HepG2 (cell line): ENCODE data around the gene ACD. TPM values are rescaled to one million over a fixed set of nuclear protein-coding genes. Genes with fewer than 3 reads are reported as not detected.

Source experiments
- ATAC-seq: fragments of 200-7000 bp; cut with Tn5 transposase; 3 replicates; pipeline ENCODE4 v1.9.1; 2020; ENCODE audit warnings: mild to moderate bottlenecking, moderate library complexity
- BruUV-seq: library from RNA; stranded (reverse); fragments of 400-500 nt; replicated peaks from 2 replicates; lab custom pipeline; 2021; lab: Mats Ljungman, UMichigan
- CTCF ChIA-PET: fragments of 300-600 bp; formaldehyde crosslinking; extraction: SDS; loops from one replicate; lab custom pipeline; 2021; ENCODE audit warnings: low total read pairs, inconsistent platforms, low intra/inter-chr PET ratio; lab: Yijun Ruan, JAX
- POLR2A ChIA-PET: fragments of 350-600 bp; sonication (Branson Sonifier 250); formaldehyde crosslinking; loops from one replicate; lab custom pipeline; 2020; ENCODE audit warnings: antibody characterized with exemption, inconsistent platforms; lab: Yijun Ruan, JAX
- DNase-seq: peaks from one replicate; pipeline ENCODE4 v3.0.0-alpha.2; 2015; ENCODE audit warnings: low spot score
- FAIRE-seq: peaks from 3 replicates; lab custom pipeline; 2011; peaks lifted over from hg19 to GRCh38; lab: Jason Lieb, UNC
- H2AFZ ChIP-seq: one replicate; pipeline ENCODE4 v1.6.1; 2011; ENCODE audit warnings: low read length, inconsistent platforms
- H3K27ac ChIP-seq: fragments of 300-600 bp; 3 replicates; pipeline ENCODE4 v1.8.0; 2011; ENCODE audit warnings: mixed run types, mild to moderate bottlenecking, mixed read lengths, low read length, inconsistent platforms; ENCODE audit not compliant: insufficient read depth; ENCODE audit errors: extremely low read length
- H3K27me3 ChIP-seq, 2 experiments: fragments of 200-600 bp in 1 of 2; 2 replicates in 1 of 2; 3 replicates in 1 of 2; pipeline versions ENCODE4 v1.6.0 to v1.8.0; 2011; ENCODE audit warnings: low read length in 2 of 2, mild to moderate bottlenecking in 2 of 2, moderate library complexity in 2 of 2, inconsistent platforms in 1 of 2; ENCODE audit not compliant: insufficient read depth in 2 of 2, control insufficient read depth in 1 of 2
- H3K36me3 ChIP-seq, 2 experiments: fragments of 200-600 bp in 1 of 2; replicated peaks in 1 of 2; 2 replicates in 1 of 2; 3 replicates in 1 of 2; pipeline versions ENCODE4 v1.5.1 to v1.8.0; 2011; ENCODE audit warnings: low read length in 2 of 2, inconsistent platforms in 1 of 2; ENCODE audit not compliant: insufficient read depth in 2 of 2, control insufficient read depth in 1 of 2
- H3K4me1 ChIP-seq: 2 replicates; pipeline ENCODE4 v1.5.1; 2012; ENCODE audit warnings: low read length, inconsistent platforms; ENCODE audit not compliant: insufficient read depth
- H3K4me2 ChIP-seq: 2 replicates; pipeline ENCODE4 v1.6.0; 2011; ENCODE audit warnings: low read depth, low read length, inconsistent platforms
- H3K4me3 ChIP-seq, 3 experiments: fragments of 200-600 bp in 1 of 3; sonication (generic), shearing (Covaris generic) in 1 of 3; replicated peaks in 1 of 3; 2 replicates each; pipeline ENCODE4 v1.5.1; 2011 to 2016; ENCODE audit warnings: low read length in 3 of 3, inconsistent platforms in 2 of 3, low read depth in 2 of 3, mild to moderate bottlenecking in 2 of 3, control low read depth in 1 of 3, mixed read lengths in 1 of 3; ENCODE audit not compliant: insufficient read depth in 1 of 3
- H3K79me2 ChIP-seq: one replicate; pipeline ENCODE4 v1.6.1; 2011; ENCODE audit warnings: low read length, inconsistent platforms; ENCODE audit not compliant: insufficient read depth
- H3K9ac ChIP-seq: 2 replicates; pipeline ENCODE4 v1.6.0; 2011; ENCODE audit warnings: mild to moderate bottlenecking, low read depth, low read length, inconsistent platforms; ENCODE audit not compliant: insufficient read depth
- H3K9me3 ChIP-seq: 2 replicates; pipeline ENCODE4 v1.5.1; 2012; ENCODE audit warnings: mild to moderate bottlenecking, low read length
- H4K20me1 ChIP-seq: 2 replicates; pipeline ENCODE4 v1.6.0; 2011; ENCODE audit warnings: inconsistent platforms, mild to moderate bottlenecking, low read length, moderate library complexity; ENCODE audit not compliant: insufficient read depth
- ARID3A ChIP-seq: IDR thresholded peaks from 2 replicates; pipeline ENCODE4 v1.6.1; 2012; ENCODE audit warnings: low read depth, low read length, improper control_type of control experiment
- FOSL1 ChIP-seq: sonication (generic); formaldehyde crosslinking; IDR thresholded peaks from 2 replicates; pipeline ENCODE4 v1.9.0; 2021; ENCODE audit warnings: missing genetic modification reagents, borderline replicate concordance
- HDAC6 ChIP-seq: fragments of 200-600 bp; sonication (generic); IDR thresholded peaks from 2 replicates; pipeline ENCODE4 v1.7.0; 2017; ENCODE audit warnings: mild to moderate bottlenecking, antibody characterized with exemption, low read length, low read depth
- HOXA5 ChIP-seq: sonication (generic); formaldehyde crosslinking; IDR thresholded peaks from 2 replicates; pipeline ENCODE4 v1.4.0; 2020; ENCODE audit warnings: missing genetic modification reagents
- MEIS2 ChIP-seq: sonication (generic); formaldehyde crosslinking; IDR thresholded peaks from 2 replicates; pipeline ENCODE4 v1.9.0; 2021; ENCODE audit warnings: mild to moderate bottlenecking, missing genetic modification reagents
- PHF21A ChIP-seq: sonication (generic); formaldehyde crosslinking; IDR thresholded peaks from 2 replicates; pipeline ENCODE4 v1.5.0; 2020; ENCODE audit warnings: mild to moderate bottlenecking, missing genetic modification reagents
- ZBTB8A ChIP-seq: sonication (generic); formaldehyde crosslinking; IDR thresholded peaks from 2 replicates; pipeline ENCODE4 v1.4.0; 2020; ENCODE audit warnings: mild to moderate bottlenecking, low read depth, missing genetic modification reagents, borderline replicate concordance
- ZFP82 ChIP-seq: sonication (generic); formaldehyde crosslinking; IDR thresholded peaks from 2 replicates; pipeline ENCODE4 v1.5.1; 2020; ENCODE audit warnings: mild to moderate bottlenecking, missing genetic modification reagents, borderline replicate concordance
- ZMYM4 ChIP-seq: sonication (generic); formaldehyde crosslinking; IDR thresholded peaks from 2 replicates; pipeline ENCODE4 v1.8.1; 2023; ENCODE audit warnings: mild to moderate bottlenecking, missing genetic modification reagents
- ZNF136 ChIP-seq: sonication (generic); formaldehyde crosslinking; IDR thresholded peaks from 2 replicates; pipeline ENCODE4 v1.8.1; 2022; ENCODE audit warnings: low read depth, mild to moderate bottlenecking, moderate library complexity, missing genetic modification reagents
- ZNF501 ChIP-seq: sonication (generic); formaldehyde crosslinking; IDR thresholded peaks from 2 replicates; pipeline ENCODE4 v1.5.1; 2020; ENCODE audit warnings: mild to moderate bottlenecking, moderate library complexity, missing genetic modification reagents
- ZNF839 ChIP-seq: sonication (generic); formaldehyde crosslinking; IDR thresholded peaks from 2 replicates; pipeline ENCODE4 v1.4.0; 2020; ENCODE audit warnings: missing genetic modification reagents, mild to moderate bottlenecking, borderline replicate concordance
- ZSCAN9 ChIP-seq: IDR thresholded peaks from 2 replicates; pipeline ENCODE4 v1.6.1; 2016; ENCODE audit warnings: borderline replicate concordance
- WGBS: methylation state at CpG from one replicate; pipeline ENCODE4 v1.1.6; 2017; ENCODE audit warnings: low lambda C conversion rate; 5-methylcytosine and 5-hydroxymethylcytosine counted together
- in situ Hi-C: cut with HindIII; loops from 2 replicates; pipeline ENCODE4 v1.10.0; 2017; ENCODE audit warnings: low pct_unique_long_range_greater_than_20kb; ENCODE audit not compliant: extremely low pct_ligation_motif_present
- intact Hi-C: fragments of 100-400 bp; cut with micrococcal nuclease; formaldehyde crosslinking; loops from one replicate; pipeline ENCODE4 v1.10.0; 2022; ENCODE audit not compliant: unreplicated experiment
- polyA plus RNA-seq, 8 experiments: library from polyadenylated mRNA; depleted of rRNA in 3 of 8; stranded (reverse) in 7 of 8; unstranded in 1 of 8; fragments of >200 nt; fragmentation: Illumina TruSeq in 4 of 8; extraction: Trizol in 4 of 8; gene quantifications; 2 replicates each; pipeline versions ENCODE4 v1.2.1 to v1.2.3, GENCODE V29; 2011 to 2016; ENCODE audit warnings: low read depth in 4 of 8, missing spikeins in 1 of 8, mixed read lengths in 1 of 8; ENCODE audit not compliant: insufficient read depth in 1 of 8
- total RNA-seq, 5 experiments: library from RNA; depleted of rRNA; stranded (reverse); fragments of >200 nt; fragmentation: Illumina TruSeq; extraction: Trizol; gene quantifications; 2 replicates each; pipeline ENCODE4 v1.2.3, GENCODE V29; 2016; ENCODE audit warnings: low read depth in 1 of 5
- TF ChIP-seq, protein P1 (sequence below): sonication (generic); formaldehyde crosslinking; IDR thresholded peaks from 2 replicates; pipeline ENCODE4 v1.8.1; 2023; ENCODE audit warnings: mild to moderate bottlenecking, missing genetic modification reagents, borderline replicate concordance
- TF ChIP-seq, protein P2 (sequence below), 2 experiments: IDR thresholded peaks; 2 replicates each; pipeline ENCODE4 v1.6.1; 2011 to 2012; ENCODE audit warnings: low read length in 2 of 2, borderline replicate concordance in 1 of 2, low read depth in 1 of 2, mild to moderate bottlenecking in 1 of 2, moderate library complexity in 1 of 2
- TF ChIP-seq, protein P3 (sequence below): sonication (generic); formaldehyde crosslinking; IDR thresholded peaks from 2 replicates; pipeline ENCODE4 v1.5.1; 2020; ENCODE audit warnings: mild to moderate bottlenecking, moderate library complexity, missing genetic modification reagents

The ACD gene
- total and polyA plus RNA-seq, 2 of the 13 experiments (the other 11 are each of a cell fraction or from before 2014, with no cell fraction given), result 32.6 to 38.3 TPM

- ATAC-seq, result no peak; the same call in 2 of the 3 replicates
- Histone ChIP-seq H3K27ac (no peak overlapping the region), H2AFZ (no peak overlapping the region), H3K27me3 (no peaks in the 10 kb centered on the region), H3K4me3 (no peak overlapping the region), H3K9ac (no peak overlapping the region), H3K4me1 (peaks cover 11% of the 10 kb centered on the region; the same call in 1 of the 2 replicates), H4K20me1 (no peaks in the 10 kb centered on the region), H3K4me2 (no peak overlapping the region), H3K9me3 (no peaks in the 10 kb centered on the region), H3K36me3 (peaks cover 0 to 2% of the 10 kb centered on the region in 2 experiments; a peak in 2 of 5 replicates), H3K79me2 (peaks cover 23% of the 10 kb centered on the region)
- 92% methylated on average over 2 of the region's 2 CpGs for WGBS
- no TSS peak for BruUV-seq
- DNase-seq, result no peak
- intact Hi-C loops, result no loop called here
- CTCF ChIA-PET, result no interaction called here
- in situ Hi-C loops, result no loop called here
- POLR2A ChIA-PET, result interaction anchor here (1.1 kb wide), 2 partner anchors 138 to 376 kb away, joined by 3 read pairs; partner anchors contain the start of gene NUTF2
- FAIRE-seq, result no peak
- TF ChIP-seq MEIS2 (CRISPR knock-in tag) (no peak), FOSL1 (no peak), HDAC6 (no peak), ZMYM4 (CRISPR knock-in tag) (no peak), ZNF136 (no peak), ZFP82 (CRISPR knock-in tag) (no peak), ZNF839 (no peak), ARID3A (no peak), HOXA5 (CRISPR knock-in tag) (no peak), ZNF501 (CRISPR knock-in tag) (no peak), PHF21A (no peak), ZSCAN9 (CRISPR knock-in tag) (no peak), ZBTB8A (no peak)
- TF ChIP-seq, protein P1, sequence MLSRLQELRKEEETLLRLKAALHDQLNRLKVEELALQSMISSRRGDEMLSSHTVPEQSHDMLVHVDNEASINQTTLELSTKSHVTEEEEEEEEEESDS (CRISPR knock-in tag), result no peak
- TF ChIP-seq, protein P2, sequence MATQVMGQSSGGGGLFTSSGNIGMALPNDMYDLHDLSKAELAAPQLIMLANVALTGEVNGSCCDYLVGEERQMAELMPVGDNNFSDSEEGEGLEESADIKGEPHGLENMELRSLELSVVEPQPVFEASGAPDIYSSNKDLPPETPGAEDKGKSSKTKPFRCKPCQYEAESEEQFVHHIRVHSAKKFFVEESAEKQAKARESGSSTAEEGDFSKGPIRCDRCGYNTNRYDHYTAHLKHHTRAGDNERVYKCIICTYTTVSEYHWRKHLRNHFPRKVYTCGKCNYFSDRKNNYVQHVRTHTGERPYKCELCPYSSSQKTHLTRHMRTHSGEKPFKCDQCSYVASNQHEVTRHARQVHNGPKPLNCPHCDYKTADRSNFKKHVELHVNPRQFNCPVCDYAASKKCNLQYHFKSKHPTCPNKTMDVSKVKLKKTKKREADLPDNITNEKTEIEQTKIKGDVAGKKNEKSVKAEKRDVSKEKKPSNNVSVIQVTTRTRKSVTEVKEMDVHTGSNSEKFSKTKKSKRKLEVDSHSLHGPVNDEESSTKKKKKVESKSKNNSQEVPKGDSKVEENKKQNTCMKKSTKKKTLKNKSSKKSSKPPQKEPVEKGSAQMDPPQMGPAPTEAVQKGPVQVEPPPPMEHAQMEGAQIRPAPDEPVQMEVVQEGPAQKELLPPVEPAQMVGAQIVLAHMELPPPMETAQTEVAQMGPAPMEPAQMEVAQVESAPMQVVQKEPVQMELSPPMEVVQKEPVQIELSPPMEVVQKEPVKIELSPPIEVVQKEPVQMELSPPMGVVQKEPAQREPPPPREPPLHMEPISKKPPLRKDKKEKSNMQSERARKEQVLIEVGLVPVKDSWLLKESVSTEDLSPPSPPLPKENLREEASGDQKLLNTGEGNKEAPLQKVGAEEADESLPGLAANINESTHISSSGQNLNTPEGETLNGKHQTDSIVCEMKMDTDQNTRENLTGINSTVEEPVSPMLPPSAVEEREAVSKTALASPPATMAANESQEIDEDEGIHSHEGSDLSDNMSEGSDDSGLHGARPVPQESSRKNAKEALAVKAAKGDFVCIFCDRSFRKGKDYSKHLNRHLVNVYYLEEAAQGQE (IDR thresholded peaks at IDR 0.05; ENCODE audit: borderline replicate concordance in 1 of 2, low read depth in 1 of 2, low read length in 2 of 2), result no peak
- TF ChIP-seq, protein P3, sequence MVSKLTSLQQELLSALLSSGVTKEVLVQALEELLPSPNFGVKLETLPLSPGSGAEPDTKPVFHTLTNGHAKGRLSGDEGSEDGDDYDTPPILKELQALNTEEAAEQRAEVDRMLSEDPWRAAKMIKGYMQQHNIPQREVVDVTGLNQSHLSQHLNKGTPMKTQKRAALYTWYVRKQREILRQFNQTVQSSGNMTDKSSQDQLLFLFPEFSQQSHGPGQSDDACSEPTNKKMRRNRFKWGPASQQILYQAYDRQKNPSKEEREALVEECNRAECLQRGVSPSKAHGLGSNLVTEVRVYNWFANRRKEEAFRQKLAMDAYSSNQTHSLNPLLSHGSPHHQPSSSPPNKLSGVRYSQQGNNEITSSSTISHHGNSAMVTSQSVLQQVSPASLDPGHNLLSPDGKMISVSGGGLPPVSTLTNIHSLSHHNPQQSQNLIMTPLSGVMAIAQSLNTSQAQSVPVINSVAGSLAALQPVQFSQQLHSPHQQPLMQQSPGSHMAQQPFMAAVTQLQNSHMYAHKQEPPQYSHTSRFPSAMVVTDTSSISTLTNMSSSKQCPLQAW (CRISPR knock-in tag), result no peak
Observed at GRCh38 chr16:67708368-67708771, 48.3 kb upstream of the ACD start.
